Neural progenitor cell (in vitro differentiated cells): ENCODE data around the gene RPP25. TPM values are rescaled to one million over a fixed set of nuclear protein-coding genes. Genes with fewer than 3 reads are reported as not detected.

Source experiments
- DNase-seq: peaks from one replicate; pipeline ENCODE4 v3.0.0-alpha.2; 2016; ENCODE audit warnings: low spot score
- H2AFZ ChIP-seq: fragments of 200-600 bp; sonication (generic); replicated peaks from 2 replicates; pipeline ENCODE4 v1.6.1; 2016; ENCODE audit warnings: antibody characterized with exemption
- H3F3A ChIP-seq: fragments of 200-600 bp; sonication (generic); 2 replicates; pipeline ENCODE4 v1.6.1; 2016; ENCODE audit warnings: antibody characterized with exemption, low read depth
- H3K27ac ChIP-seq: fragments of 200-600 bp; sonication (generic); 2 replicates; pipeline ENCODE4 v1.5.1; 2016; ENCODE audit warnings: mild to moderate bottlenecking
- H3K27me3 ChIP-seq: fragments of 200-600 bp; sonication (generic); 2 replicates; pipeline ENCODE4 v1.6.1; 2016; ENCODE audit warnings: mild to moderate bottlenecking, moderate library complexity
- H3K36me3 ChIP-seq: fragments of 200-600 bp; sonication (generic); 2 replicates; pipeline ENCODE4 v1.5.1; 2016
- H3K4me1 ChIP-seq: fragments of 200-600 bp; sonication (generic); 2 replicates; pipeline ENCODE4 v1.6.1; 2016; ENCODE audit warnings: mixed run types
- H3K4me2 ChIP-seq: fragments of 200-600 bp; sonication (generic); 2 replicates; pipeline ENCODE4 v1.6.1; 2016
- H3K4me3 ChIP-seq: fragments of 200-600 bp; sonication (generic); 2 replicates; pipeline ENCODE4 v1.5.1; 2016
- H3K79me2 ChIP-seq: fragments of 200-600 bp; sonication (generic); 2 replicates; pipeline ENCODE4 v1.6.1; 2016; ENCODE audit warnings: low read depth
- H3K9ac ChIP-seq: fragments of 200-600 bp; sonication (generic); 2 replicates; pipeline ENCODE4 v1.6.1; 2016
- H3K9me3 ChIP-seq: fragments of 200-600 bp; sonication (generic); 2 replicates; pipeline ENCODE4 v1.5.1; 2016; ENCODE audit warnings: low read depth
- H4K20me1 ChIP-seq: fragments of 200-600 bp; sonication (generic); 2 replicates; pipeline ENCODE4 v1.6.1; 2016; ENCODE audit warnings: low read depth
- H3K27ac Mint-ChIP-seq: 3 replicates; pipeline ENCODE4 v1.8.0; 2021; ENCODE audit warnings: mixed read lengths
- H3K27me3 Mint-ChIP-seq: 2 replicates; pipeline ENCODE4 v1.8.0; 2022; ENCODE audit warnings: low read depth, mild to moderate bottlenecking, inconsistent platforms, moderate library complexity, mixed read lengths; ENCODE audit not compliant: insufficient read depth
- H3K36me3 Mint-ChIP-seq: 3 replicates; pipeline ENCODE4 v1.8.0; 2021; ENCODE audit warnings: mixed read lengths
- H3K4me1 Mint-ChIP-seq: 3 replicates; pipeline ENCODE4 v1.8.0; 2021; ENCODE audit warnings: mixed read lengths
- H3K4me3 Mint-ChIP-seq: 3 replicates; pipeline ENCODE4 v1.8.0; 2021; ENCODE audit warnings: mild to moderate bottlenecking, moderate library complexity, mixed read lengths
- H3K9me3 Mint-ChIP-seq: 3 replicates; pipeline ENCODE4 v1.8.0; 2020; ENCODE audit warnings: mixed read lengths
- CTCF ChIP-seq: fragments of 200-600 bp; sonication (generic); IDR thresholded peaks from 2 replicates; pipeline ENCODE4 v1.5.1; 2017; ENCODE audit warnings: antibody characterized with exemption, mild to moderate bottlenecking
- EZH2 ChIP-seq: fragments of 200-600 bp; sonication (generic); IDR thresholded peaks from 2 replicates; pipeline ENCODE4 v1.6.1; 2017; ENCODE audit warnings: antibody characterized with exemption, mild to moderate bottlenecking, moderate library complexity
- EZH2phosphoT487 ChIP-seq: fragments of 200-600 bp; sonication (generic); IDR thresholded peaks from 2 replicates; pipeline ENCODE4 v1.6.1; 2017; ENCODE audit warnings: antibody characterized with exemption
- total RNA-seq: library from RNA; depleted of rRNA; stranded (reverse); fragments of >200 nt; gene quantifications from 2 replicates; pipeline ENCODE4 v1.2.3, GENCODE V29; 2015; ENCODE audit warnings: low replicate concordance

The RPP25 gene
- total RNA-seq, 1 donor from 2014 or later = 2.5 TPM

GRCh38 chr15:74955017-74955416 is 1.6 kb downstream of the RPP25 start:
- no peak overlapping the region for H3K9ac ChIP-seq
- no peak overlapping the region for H3K27ac Mint-ChIP-seq
- peaks cover 29% of the 10 kb centered on the region for H3K4me1 Mint-ChIP-seq
- H3K27me3 ChIP-seq = peaks cover 55% of the 10 kb centered on the region
- H3K4me1 ChIP-seq = peaks cover 31% of the 10 kb centered on the region
- no peaks in the 10 kb centered on the region for H3K36me3 Mint-ChIP-seq
- no peak overlapping the region for H2AFZ ChIP-seq
- peaks cover 11% of the 10 kb centered on the region for H4K20me1 ChIP-seq
- no peaks in the 10 kb centered on the region for H3K9me3 Mint-ChIP-seq
- no peak for DNase-seq
- H3K4me2 ChIP-seq = peak overlapping the region; percentile 78
- no peaks in the 10 kb centered on the region for H3K36me3 ChIP-seq
- peak overlapping the region; percentile 78 for H3K4me3 Mint-ChIP-seq
- no peak for TF ChIP-seq EZH2phosphoT487
- TF ChIP-seq CTCF = no peak
- TF ChIP-seq EZH2 = no peak
- H3K9me3 ChIP-seq = no peaks in the 10 kb centered on the region
- H3F3A ChIP-seq = peaks cover 42% of the 10 kb centered on the region
- no peak overlapping the region for H3K27ac ChIP-seq
- no peaks in the 10 kb centered on the region for H3K79me2 ChIP-seq
- peaks cover 37% of the 10 kb centered on the region for H3K27me3 Mint-ChIP-seq
- H3K4me3 ChIP-seq = peak overlapping the region; percentile 49

DNA sequence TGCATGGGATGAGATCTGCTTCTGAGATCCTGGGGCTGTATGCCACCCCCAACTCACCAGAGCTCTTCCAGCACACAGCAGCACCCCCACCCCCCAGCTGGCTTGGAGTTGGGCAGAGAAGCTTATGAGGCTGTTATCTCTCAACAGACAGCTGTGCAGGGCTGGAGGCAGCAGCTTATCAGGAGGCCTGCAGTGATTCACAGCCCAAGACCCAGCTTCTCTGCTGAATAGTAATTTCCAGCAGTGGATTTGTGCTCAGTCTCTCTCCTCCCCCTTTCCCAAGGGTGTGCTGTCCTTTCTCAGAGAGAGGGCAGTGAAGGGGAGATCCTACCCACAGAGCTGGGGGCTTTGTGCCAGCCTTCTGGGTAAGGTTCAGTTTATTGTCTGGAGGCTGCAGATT is 2.1 kb downstream of the RPP25 start:
- peaks cover 40% of the 10 kb centered on the region for H3F3A ChIP-seq
- Mint-ChIP-seq H3K9me3 (no peaks in the 10 kb centered on the region), H3K4me3 (peak overlapping the region; percentile 78), H3K4me1 (peaks cover 30% of the 10 kb centered on the region), H3K36me3 (no peaks in the 10 kb centered on the region), H3K27ac (no peak overlapping the region), H3K27me3 (peaks cover 32% of the 10 kb centered on the region)
- no peaks in the 10 kb centered on the region for H3K36me3 ChIP-seq
- H3K9me3 ChIP-seq = no peaks in the 10 kb centered on the region
- no peak overlapping the region for H3K27ac ChIP-seq
- peaks cover 50% of the 10 kb centered on the region for H3K27me3 ChIP-seq
- H3K4me1 ChIP-seq = peaks cover 31% of the 10 kb centered on the region
- H3K4me2 ChIP-seq = peak overlapping the region; percentile 78
- no peak for TF ChIP-seq EZH2phosphoT487
- no peak for TF ChIP-seq CTCF
- no peak for TF ChIP-seq EZH2
- no peaks in the 10 kb centered on the region for H3K79me2 ChIP-seq
- peak overlapping the region; percentile 49 for H3K4me3 ChIP-seq
- peak; percentile 38 for DNase-seq
- H3K9ac ChIP-seq = no peak overlapping the region
- H4K20me1 ChIP-seq = peaks cover 11% of the 10 kb centered on the region
- H2AFZ ChIP-seq = no peak overlapping the region

- H3K4me1 Mint-ChIP-seq = peaks cover 21% of the 10 kb centered on the region
- H3K36me3 ChIP-seq = no peaks in the 10 kb centered on the region
- H3K79me2 ChIP-seq = no peaks in the 10 kb centered on the region
- H3K4me1 ChIP-seq = peaks cover 17% of the 10 kb centered on the region
- H4K20me1 ChIP-seq = peaks cover 4% of the 10 kb centered on the region
- no peak overlapping the region for H3K27ac Mint-ChIP-seq
- H3K4me2 ChIP-seq = no peak overlapping the region
- H2AFZ ChIP-seq = no peak overlapping the region
- no peaks in the 10 kb centered on the region for H3K9me3 ChIP-seq
- H3K27ac ChIP-seq = no peak overlapping the region
- H3K27me3 Mint-ChIP-seq = peaks cover 10% of the 10 kb centered on the region
- H3K9me3 Mint-ChIP-seq = no peaks in the 10 kb centered on the region
- H3K27me3 ChIP-seq = peaks cover 15% of the 10 kb centered on the region
- no peaks in the 10 kb centered on the region for H3K36me3 Mint-ChIP-seq
- TF ChIP-seq CTCF (no peak), EZH2 (no peak)
- peaks cover 13% of the 10 kb centered on the region for H3F3A ChIP-seq
- H3K4me3 ChIP-seq = no peak overlapping the region
- no peak overlapping the region for H3K4me3 Mint-ChIP-seq
- no peak overlapping the region for H3K9ac ChIP-seq
- DNase-seq = no peak
Measured at GRCh38 chr15:74951006-74951405, 5.6 kb downstream of the RPP25 start.
